SK-N-MC (cell line): ENCODE data around the gene REEP3.

Source experiments
- EZH2 ChIP-seq: fragments of 200-600 bp; sonication (generic); IDR thresholded peaks from one replicate; pipeline ENCODE4 v1.6.1; 2017; ENCODE audit warnings: antibody characterized with exemption
- FOXP2 ChIP-seq: optimal IDR thresholded peaks from 2 replicates; pipeline ENCODE3; 2011; ENCODE audit warnings: mild to moderate bottlenecking, moderate library complexity; ENCODE audit not compliant: insufficient read depth; ENCODE audit errors: extremely low read length, control extremely low read depth
- POLR2AphosphoS5 ChIP-seq: IDR thresholded peaks from 2 replicates; pipeline ENCODE4 v1.6.1; 2012; ENCODE audit warnings: mild to moderate bottlenecking, low read depth, low read length, borderline replicate concordance

DNA sequence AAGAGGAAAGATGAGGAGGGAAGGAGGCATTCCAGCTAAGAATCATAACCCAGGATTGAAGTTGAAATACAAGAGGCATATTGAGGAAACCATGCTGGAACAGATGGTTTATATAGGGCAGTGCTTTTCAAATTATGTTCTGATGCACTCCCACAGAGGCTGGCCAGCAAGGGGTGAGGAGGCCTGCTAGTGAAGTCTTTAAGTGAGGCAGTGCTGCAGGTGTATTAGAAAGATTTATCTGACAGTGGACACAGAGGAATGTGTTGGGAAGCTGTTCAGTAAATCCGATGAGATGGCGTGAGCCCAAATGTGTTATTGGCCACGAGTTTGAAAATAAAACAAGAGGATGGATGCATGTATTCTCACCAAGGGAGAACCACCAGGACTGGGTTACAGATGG is 28.6 kb downstream of the REEP3 start:
- TF ChIP-seq EZH2 (no peak), POLR2AphosphoS5 (no peak), FOXP2 (no peak)
